Endometrium (tissue), 2 donors: ENCODE results near the gene DNAJC17.

Experiments used
- FAIRE-seq: peaks from 2 replicates; lab custom pipeline; 2012; peaks lifted over from hg19 to GRCh38; lab: Jason Lieb, UNC
- donor health status: control.
- donor health status: control.

The DNAJC17 gene

DNA sequence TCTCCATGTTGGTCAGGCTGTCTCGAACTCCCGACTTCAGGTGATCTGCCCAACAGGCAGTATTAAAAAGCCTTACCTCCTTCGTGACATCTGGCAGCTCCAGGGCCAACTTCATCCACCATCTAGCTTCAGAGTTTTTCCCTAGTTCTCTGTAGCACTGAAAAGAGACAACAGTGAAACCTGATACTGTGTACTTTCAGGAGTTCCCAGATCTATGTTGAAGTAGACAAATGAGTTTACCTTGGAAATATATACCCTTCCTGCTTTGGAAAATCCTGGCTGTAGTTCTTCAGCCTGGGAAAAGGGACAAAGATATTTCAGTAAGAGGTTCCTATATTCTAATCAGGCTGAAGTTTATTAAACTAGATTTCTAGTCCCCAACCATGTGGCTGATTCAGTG lies 70.2 kb downstream of the DNAJC17 start:
- no peak for FAIRE-seq

DNA sequence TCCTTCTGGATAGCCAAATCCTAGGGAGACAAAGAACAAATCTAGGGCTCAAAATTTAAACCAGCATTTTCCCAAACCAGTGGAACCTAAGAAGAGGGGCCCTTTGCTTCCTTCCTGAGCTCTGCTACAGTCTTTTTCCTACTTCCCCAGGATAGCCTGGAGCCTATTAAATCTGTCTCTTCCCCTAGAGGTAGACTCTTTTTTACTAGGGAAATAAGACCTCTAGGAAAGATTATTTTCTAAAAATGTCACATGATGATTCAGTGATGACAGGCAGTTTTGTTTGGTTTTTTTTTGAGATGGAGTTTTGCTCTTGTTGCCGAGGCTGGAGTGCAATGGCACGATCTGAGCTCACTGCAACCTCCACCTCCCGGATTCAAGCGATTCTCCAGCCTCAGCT lies 70.7 kb downstream of the DNAJC17 start:
- FAIRE-seq: no peak

DNA sequence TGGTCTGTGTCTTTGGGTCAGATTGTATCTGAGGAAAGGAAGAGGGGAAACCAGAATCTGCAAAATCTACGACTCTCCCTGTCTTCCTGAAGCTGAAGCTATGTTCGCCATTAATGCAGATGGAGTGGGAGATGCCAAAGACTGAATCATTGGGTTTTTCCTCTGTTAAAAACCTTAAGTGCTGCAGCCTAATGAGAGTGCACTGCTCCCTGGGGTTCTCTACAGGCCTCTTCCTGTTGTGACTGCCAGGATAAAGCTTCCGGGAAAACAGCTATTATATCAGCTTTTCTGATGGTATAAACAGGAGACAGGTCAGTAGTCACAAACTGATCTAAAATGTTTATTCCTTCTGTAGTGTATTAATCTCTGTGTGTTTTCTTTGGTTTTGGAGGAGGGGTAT lies 76.2 kb downstream of the DNAJC17 start:
- no peak for FAIRE-seq

DNA sequence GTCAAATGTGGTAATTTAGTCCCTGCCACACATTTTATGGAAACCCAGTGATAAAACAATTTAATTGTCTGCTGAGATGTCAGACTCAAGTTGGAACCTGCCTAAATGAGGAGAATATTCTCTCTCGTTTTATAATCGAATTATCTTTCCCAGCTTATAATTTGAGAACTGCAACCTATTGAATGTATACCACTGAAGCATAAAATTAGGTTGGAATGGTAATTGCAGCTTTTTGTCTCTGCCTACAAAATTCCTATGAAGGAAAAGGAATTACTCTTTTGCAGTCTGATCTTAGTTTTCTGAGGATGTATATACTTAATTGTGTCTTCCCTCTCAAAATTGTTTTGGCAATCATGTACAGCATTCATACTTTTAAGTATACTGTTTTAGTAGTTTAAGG lies 83.4 kb downstream of the DNAJC17 start:
- FAIRE-seq: no peak

DNA sequence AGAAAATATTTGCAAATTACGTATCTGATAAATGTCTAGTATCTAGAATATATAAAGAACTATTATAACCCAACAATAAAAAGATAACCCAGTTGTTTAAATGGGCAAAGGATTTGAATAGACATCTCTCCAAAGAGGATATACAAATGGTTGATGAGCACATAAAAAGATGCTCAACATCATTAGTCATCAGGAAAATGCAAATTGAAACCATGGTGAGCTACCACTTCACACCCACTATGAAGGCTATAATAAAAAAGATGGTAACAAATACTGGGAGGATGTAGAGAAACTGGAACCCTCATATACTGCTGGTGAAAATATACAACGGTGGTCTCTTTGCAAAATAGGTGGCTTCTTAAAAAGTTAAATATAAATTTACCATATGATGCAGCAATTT lies 84.3 kb downstream of the DNAJC17 start:
- no peak for FAIRE-seq

DNA sequence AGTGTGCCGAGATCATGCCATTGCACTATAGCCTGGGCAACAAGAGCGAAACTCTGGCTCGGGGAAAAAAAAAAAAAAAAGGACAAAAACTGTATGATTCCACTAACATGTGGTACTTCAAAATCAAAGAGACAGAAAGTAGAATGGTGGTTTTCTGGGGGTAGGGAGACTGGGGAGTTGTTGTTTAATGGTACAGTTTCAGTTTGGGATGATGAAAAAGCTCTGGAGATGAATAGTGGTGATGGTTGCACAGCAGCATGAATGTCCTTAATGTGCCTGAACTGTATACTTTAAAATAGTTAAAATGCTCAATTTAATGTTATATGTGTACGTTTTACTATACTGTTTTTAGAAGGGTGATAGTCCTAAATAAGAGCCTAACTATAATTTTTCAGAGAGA lies 84.9 kb downstream of the DNAJC17 start:
- no peak for FAIRE-seq

DNA sequence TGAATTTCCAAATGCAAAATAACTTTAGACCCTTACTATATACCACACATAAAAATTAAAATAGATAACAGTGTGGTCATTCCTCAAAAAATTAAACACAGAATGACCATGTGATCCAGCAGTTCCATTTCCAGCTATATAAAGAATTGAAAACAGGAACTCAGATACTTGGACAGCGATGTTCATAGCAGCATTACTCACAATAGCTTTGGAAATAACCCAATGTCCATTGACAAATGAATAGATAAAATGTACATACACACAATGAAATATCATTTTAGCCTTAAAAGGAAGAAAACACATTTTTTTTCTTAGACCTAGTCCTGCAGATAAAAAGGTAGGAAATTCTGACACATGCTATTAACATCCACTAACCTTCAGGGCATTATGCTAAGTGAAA lies 85.6 kb downstream of the DNAJC17 start:
- FAIRE-seq: no peak

DNA sequence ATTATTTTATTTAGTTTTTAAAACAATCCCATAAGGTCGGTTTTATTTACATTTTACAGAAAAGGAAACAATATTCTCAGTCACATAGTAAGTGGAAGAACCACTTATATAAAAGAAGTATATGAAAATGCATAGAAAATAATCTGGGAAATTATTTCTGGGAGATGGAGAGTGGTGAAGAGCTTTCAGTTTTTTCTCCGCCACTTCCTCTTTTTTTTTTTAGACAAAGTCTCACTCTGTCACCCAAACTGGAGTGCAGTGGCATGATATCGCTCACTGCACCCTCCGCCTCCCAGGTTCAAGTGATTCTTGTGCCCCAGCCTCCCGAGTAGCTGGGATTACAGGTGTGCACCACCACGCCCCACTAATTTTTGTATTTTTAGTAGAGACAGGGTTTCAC lies 91.1 kb downstream of the DNAJC17 start:
- FAIRE-seq: no peak
